Measurements from ENCODE around the gene ANO3. TPM values are rescaled to one million over a fixed set of nuclear protein-coding genes. Genes with fewer than 3 reads are reported as not detected.

ANO3 gene
- total RNA-seq, 4 donors from 2014 or later: 0.12 to 0.32 (median 0.19) TPM; not detected in 1

DNA sequence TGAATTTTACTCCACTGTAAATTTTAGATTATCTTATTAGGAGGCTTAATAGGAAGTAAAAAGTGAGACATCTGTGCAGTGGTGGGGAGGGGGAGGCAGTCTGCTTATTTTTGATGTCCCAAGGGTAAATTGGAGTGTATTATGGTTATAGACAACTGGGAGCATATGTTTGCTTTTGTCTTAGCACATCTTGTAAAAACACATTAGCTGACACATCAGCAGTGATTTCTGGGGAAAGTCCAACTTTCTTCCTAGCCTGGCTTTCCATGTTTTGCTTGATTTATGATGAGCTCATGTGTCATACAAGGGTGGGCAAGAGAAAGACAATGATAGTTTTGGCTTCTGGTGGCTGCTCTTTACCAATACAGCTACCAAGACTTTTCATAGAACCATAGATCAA lies 4.0 kb downstream of the ANO3 start:
- TF ChIP-seq, protein P1, sequence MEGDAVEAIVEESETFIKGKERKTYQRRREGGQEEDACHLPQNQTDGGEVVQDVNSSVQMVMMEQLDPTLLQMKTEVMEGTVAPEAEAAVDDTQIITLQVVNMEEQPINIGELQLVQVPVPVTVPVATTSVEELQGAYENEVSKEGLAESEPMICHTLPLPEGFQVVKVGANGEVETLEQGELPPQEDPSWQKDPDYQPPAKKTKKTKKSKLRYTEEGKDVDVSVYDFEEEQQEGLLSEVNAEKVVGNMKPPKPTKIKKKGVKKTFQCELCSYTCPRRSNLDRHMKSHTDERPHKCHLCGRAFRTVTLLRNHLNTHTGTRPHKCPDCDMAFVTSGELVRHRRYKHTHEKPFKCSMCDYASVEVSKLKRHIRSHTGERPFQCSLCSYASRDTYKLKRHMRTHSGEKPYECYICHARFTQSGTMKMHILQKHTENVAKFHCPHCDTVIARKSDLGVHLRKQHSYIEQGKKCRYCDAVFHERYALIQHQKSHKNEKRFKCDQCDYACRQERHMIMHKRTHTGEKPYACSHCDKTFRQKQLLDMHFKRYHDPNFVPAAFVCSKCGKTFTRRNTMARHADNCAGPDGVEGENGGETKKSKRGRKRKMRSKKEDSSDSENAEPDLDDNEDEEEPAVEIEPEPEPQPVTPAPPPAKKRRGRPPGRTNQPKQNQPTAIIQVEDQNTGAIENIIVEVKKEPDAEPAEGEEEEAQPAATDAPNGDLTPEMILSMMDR (IDR thresholded peaks at IDR 0.05): no peak
- TF ChIP-seq POLR2A (IDR thresholded peaks at IDR 0.05): no peak
- intact Hi-C loops (cut with DNase I; ENCODE audit: low total_unique reads): no loop called here
- H3K4me3 ChIP-seq (ENCODE audit: low read depth, poor library complexity, severe bottlenecking): no peak overlapping the region
- no peak for DNase-seq (ENCODE audit: low spot score in 2 of 2)

DNA sequence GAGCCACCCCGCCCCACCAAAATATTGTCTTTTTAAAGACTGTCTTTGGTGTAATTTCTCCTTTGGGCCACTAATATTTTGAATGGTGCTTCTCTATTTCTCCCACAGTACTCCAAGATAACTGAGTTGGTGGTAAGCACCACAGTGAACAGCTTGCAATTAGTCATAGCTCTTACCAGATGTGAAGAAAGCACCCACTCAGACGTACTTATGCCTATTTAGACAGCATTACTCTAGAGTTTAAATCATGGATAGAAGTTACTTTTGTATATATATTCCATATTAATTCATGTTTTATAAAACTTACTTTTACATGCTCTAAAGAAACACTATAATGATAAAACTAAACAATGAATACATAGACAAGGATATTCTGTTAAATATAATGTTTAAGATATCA lies 12.7 kb downstream of the ANO3 start:
- no peak for DNase-seq (ENCODE audit: low spot score in 2 of 2)
- H3K4me3 ChIP-seq (ENCODE audit: low read depth, poor library complexity, severe bottlenecking): no peak overlapping the region
- intact Hi-C loops (cut with DNase I; ENCODE audit: low total_unique reads): no loop called here
- TF ChIP-seq, protein P1 (IDR thresholded peaks at IDR 0.05): no peak
- no peak for TF ChIP-seq POLR2A (IDR thresholded peaks at IDR 0.05)
- 72 to 73% methylated on average over 2 of the region's 2 CpGs for WGBS, 2 donors

DNA sequence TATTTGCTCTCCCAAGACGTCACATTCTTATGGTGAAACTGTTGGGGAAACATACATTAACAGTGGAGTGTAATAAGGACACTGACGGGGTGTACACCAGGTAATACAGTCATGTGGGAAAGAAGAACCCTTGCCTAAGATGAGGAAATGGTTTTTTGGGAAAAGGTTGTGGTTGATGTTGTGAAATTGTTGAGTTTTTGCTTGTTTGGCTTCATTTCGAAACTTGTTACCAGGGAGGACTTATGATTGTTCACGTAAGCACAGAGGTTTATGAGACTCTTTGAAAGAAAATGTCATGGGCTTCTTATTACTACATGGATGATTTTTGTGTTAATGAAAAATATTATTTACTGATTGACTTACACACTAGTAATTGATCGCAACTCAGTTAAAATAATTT lies 16.8 kb downstream of the ANO3 start:
- intact Hi-C loops (cut with DNase I; ENCODE audit: low total_unique reads): no loop called here
- no peak overlapping the region for H3K4me3 ChIP-seq (ENCODE audit: low read depth, poor library complexity, severe bottlenecking)
- TF ChIP-seq, protein P1 (IDR thresholded peaks at IDR 0.05): no peak
- no peak for TF ChIP-seq POLR2A (IDR thresholded peaks at IDR 0.05)
- WGBS, 2 donors: 82 to 85% methylated on average over 5 of the region's 5 CpGs
- DNase-seq (ENCODE audit: low spot score in 2 of 2): no peak

DNA sequence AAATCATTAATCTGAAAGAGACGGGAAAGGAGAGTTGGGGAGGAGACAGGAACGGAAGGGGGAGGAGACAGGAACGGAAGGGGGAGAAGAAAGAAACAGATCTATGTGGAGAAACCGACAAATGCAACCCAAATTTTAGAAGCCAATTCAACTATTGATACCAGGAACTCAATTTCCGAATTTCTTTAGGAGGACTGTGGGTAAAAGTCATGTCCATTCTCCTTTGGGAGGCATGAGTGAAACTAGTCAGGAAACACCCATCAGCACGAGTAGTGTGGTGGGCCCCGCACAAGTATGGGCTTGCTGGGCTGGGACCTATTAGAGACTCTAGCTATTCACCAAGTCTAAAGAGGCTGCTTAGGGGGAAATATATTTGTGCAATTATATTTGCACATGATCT lies 18.1 kb downstream of the ANO3 start:
- 72 to 73% methylated on average over 7 of the region's 7 CpGs for WGBS, 2 donors
- intact Hi-C loops (cut with DNase I; ENCODE audit: low total_unique reads): no loop called here
- no peak for DNase-seq (ENCODE audit: low spot score in 2 of 2)
- no peak overlapping the region for H3K4me3 ChIP-seq (ENCODE audit: low read depth, poor library complexity, severe bottlenecking)
- TF ChIP-seq, protein P1 (IDR thresholded peaks at IDR 0.05): no peak
- TF ChIP-seq POLR2A (IDR thresholded peaks at IDR 0.05): no peak

DNA sequence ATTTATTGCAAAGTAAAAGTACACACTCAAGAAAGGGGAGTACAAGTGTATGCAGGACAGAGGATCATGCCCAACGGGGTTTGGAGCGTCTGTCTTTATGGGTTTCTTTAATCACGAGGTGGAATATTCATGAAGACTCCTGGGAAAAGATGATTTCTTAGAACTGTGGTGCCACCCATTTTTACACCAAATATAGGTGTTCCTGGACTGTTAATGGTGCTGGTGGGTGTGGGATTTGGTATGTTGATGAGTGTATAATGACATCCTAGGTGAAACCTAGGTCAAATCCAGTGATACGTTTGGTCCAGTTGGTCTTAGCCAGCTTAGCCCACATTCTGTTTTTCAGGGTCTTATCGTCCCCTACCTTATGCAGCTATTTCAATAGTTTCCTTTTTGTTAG lies 21.1 kb downstream of the ANO3 start:
- TF ChIP-seq POLR2A (IDR thresholded peaks at IDR 0.05): no peak
- TF ChIP-seq, protein P1 (IDR thresholded peaks at IDR 0.05): no peak
- intact Hi-C loops (cut with DNase I; ENCODE audit: low total_unique reads): no loop called here
- no peak overlapping the region for H3K4me3 ChIP-seq (ENCODE audit: low read depth, poor library complexity, severe bottlenecking)
- DNase-seq (ENCODE audit: low spot score in 2 of 2): no peak
- WGBS, 2 donors: 82 to 86% methylated on average over 5 of the region's 5 CpGs

DNA sequence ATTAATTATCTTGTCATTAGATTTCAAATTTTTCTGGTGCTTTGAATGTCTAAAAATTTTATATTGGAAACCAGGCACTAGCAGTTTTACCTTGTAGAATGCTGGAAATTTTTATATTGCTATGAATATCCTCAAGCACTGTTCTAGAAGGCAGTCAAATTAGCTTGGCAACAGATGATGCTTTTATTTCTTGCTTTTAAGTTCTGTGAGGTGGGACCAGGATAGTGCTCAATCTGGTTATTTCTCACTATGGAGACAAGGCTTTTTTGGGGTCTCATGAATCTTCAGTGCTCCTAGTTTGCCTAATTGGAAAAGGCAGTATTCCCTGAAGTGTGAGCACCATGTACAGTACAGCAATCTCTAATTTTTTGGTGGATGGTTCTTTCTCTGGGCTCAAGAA lies 27.1 kb downstream of the ANO3 start:
- DNase-seq (ENCODE audit: low spot score in 2 of 2): no peak
- H3K4me3 ChIP-seq (ENCODE audit: low read depth, poor library complexity, severe bottlenecking): no peak overlapping the region
- intact Hi-C loops (cut with DNase I; ENCODE audit: low total_unique reads): no loop called here
- TF ChIP-seq, protein P1 (IDR thresholded peaks at IDR 0.05): no peak
- TF ChIP-seq POLR2A (IDR thresholded peaks at IDR 0.05): no peak
